Fibroblast of lung (primary cell): Measurements from ENCODE around the gene MUC6. TPM values are rescaled to one million over a fixed set of nuclear protein-coding genes. Genes with fewer than 3 reads are reported as not detected.

Experiments used
- DNase-seq, 2 donors: peaks; one replicate each; pipeline versions ENCODE4 v3.0.0 to v3.0.0-alpha.2; 2010; ENCODE audit warnings: low read depth in 2 of 2
- H2AFZ ChIP-seq: 2 replicates; pipeline ENCODE4 v1.5.1; 2012; ENCODE audit warnings: low read length, control low read depth, inconsistent platforms
- H3K27ac ChIP-seq: 2 replicates; pipeline ENCODE4 v1.5.1; 2011; ENCODE audit warnings: low read length, control low read depth; ENCODE audit not compliant: insufficient read depth
- H3K27me3 ChIP-seq: 2 replicates; pipeline ENCODE4 v1.5.1; 2011; ENCODE audit warnings: mild to moderate bottlenecking, low read length; ENCODE audit not compliant: control insufficient read depth, insufficient read depth
- H3K36me3 ChIP-seq: 2 replicates; pipeline ENCODE4 v1.5.1; 2011; ENCODE audit warnings: low read length; ENCODE audit not compliant: control insufficient read depth, insufficient read depth
- H3K4me1 ChIP-seq: 2 replicates; pipeline ENCODE4 v1.5.1; 2011; ENCODE audit warnings: low read length; ENCODE audit not compliant: control insufficient read depth, insufficient read depth; ENCODE audit errors: extremely low read depth
- H3K4me2 ChIP-seq: 2 replicates; pipeline ENCODE4 v1.5.1; 2011; ENCODE audit warnings: low read length, control low read depth; ENCODE audit not compliant: insufficient read depth; ENCODE audit errors: extremely low read depth
- H3K4me3 ChIP-seq, 4 experiments: fragments of 200-600 bp in 1 of 4; sonication (generic) in 1 of 4; replicated peaks in 1 of 4; 2 replicates each; pipeline ENCODE4 v1.5.1; 2011 to 2016; ENCODE audit warnings: low read length in 4 of 4, low read depth in 3 of 4, mild to moderate bottlenecking in 3 of 4, control low read depth in 2 of 4, inconsistent platforms in 1 of 4, mixed read lengths in 1 of 4; ENCODE audit not compliant: insufficient read depth in 1 of 4; ENCODE audit errors: control extremely low read depth in 1 of 4
- H3K79me2 ChIP-seq: 2 replicates; pipeline ENCODE4 v1.5.1; 2012; ENCODE audit warnings: mild to moderate bottlenecking, low read length, inconsistent platforms; ENCODE audit not compliant: control insufficient read depth, insufficient read depth
- H3K9ac ChIP-seq: 2 replicates; pipeline ENCODE4 v1.5.1; 2011; ENCODE audit warnings: mild to moderate bottlenecking, low read length, control low read depth; ENCODE audit not compliant: insufficient read depth
- H3K9me3 ChIP-seq: 2 replicates; pipeline ENCODE4 v1.5.1; 2012; ENCODE audit warnings: low read depth, low read length; ENCODE audit not compliant: control insufficient read depth, insufficient read depth
- H4K20me1 ChIP-seq: 2 replicates; pipeline ENCODE4 v1.5.1; 2011; ENCODE audit warnings: low read length; ENCODE audit not compliant: control insufficient read depth, insufficient read depth; ENCODE audit errors: extremely low read depth
- EZH2 ChIP-seq: IDR thresholded peaks from 2 replicates; pipeline ENCODE4 v1.5.1; 2012; ENCODE audit warnings: low read length, control low read depth, mild to moderate bottlenecking; ENCODE audit errors: missing control alignments
- polyA plus RNA-seq, 2 donors: library from polyadenylated mRNA; depleted of rRNA in 1 of 2; stranded (reverse) in 1 of 2; unstranded in 1 of 2; fragments of >200 nt; gene quantifications; 2 replicates each; pipeline ENCODE4 v1.2.1, GENCODE V29; 2011 to 2012; ENCODE audit warnings: missing spikeins in 1 of 2
- total RNA-seq: library from RNA; depleted of rRNA; stranded (reverse); fragments of >200 nt; gene quantifications from 2 replicates; pipeline ENCODE4 v1.2.1, GENCODE V29; 2014
- TF ChIP-seq, protein P1 (sequence below), 2 donors: IDR thresholded peaks in 1 of 2; conservative IDR thresholded peaks in 1 of 2; 1 replicate in 1 of 2; 2 replicates in 1 of 2; pipeline ENCODE4 v1.5.1; 2011 to 2012; ENCODE audit warnings: low read length in 2 of 2, control low read depth in 1 of 2, inconsistent platforms in 1 of 2, low read depth in 1 of 2, mild to moderate bottlenecking in 1 of 2

The MUC6 gene
- total and polyA plus RNA-seq, 2 donors (not counting 1 experiment from before 2014, with no cell fraction given): not detected

DNA sequence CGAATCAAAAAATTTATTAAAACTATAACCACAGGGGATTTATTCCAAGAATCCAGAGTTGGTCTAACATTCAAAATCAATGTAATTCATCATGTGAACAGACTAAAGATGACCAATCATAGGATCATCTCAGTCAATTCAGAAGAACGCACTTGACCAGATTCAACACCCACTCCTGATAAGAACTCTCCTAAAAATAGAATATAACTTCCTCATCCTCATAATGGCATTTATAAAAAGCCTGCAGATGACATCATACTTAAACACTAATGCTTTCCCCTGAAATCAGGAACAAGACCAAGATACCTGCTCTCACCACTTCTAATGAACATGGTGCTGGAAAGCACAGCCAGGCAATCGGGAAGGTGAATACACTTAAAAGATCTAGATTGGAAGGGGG is 27.6 kb upstream of the MUC6 start:
- no peak overlapping the region for H3K4me3 ChIP-seq
- DNase-seq: peak in 1 of 2 donors; percentile 57
- TF ChIP-seq, protein P1, sequence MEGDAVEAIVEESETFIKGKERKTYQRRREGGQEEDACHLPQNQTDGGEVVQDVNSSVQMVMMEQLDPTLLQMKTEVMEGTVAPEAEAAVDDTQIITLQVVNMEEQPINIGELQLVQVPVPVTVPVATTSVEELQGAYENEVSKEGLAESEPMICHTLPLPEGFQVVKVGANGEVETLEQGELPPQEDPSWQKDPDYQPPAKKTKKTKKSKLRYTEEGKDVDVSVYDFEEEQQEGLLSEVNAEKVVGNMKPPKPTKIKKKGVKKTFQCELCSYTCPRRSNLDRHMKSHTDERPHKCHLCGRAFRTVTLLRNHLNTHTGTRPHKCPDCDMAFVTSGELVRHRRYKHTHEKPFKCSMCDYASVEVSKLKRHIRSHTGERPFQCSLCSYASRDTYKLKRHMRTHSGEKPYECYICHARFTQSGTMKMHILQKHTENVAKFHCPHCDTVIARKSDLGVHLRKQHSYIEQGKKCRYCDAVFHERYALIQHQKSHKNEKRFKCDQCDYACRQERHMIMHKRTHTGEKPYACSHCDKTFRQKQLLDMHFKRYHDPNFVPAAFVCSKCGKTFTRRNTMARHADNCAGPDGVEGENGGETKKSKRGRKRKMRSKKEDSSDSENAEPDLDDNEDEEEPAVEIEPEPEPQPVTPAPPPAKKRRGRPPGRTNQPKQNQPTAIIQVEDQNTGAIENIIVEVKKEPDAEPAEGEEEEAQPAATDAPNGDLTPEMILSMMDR (conservative IDR thresholded peaks at IDR 0.05 in 1 of 2, IDR thresholded peaks at IDR 0.05 in 1 of 2; ENCODE audit: low read depth in 1 of 2, low read length in 2 of 2): no peak
- TF ChIP-seq EZH2: no peak
- no peaks in the 10 kb centered on the region for H4K20me1 ChIP-seq
- no peaks in the 10 kb centered on the region for H3K36me3 ChIP-seq
- H3K4me2 ChIP-seq: no peak overlapping the region
- H3K27me3 ChIP-seq: no peaks in the 10 kb centered on the region
- no peak overlapping the region for H3K27ac ChIP-seq
- H3K9me3 ChIP-seq: no peaks in the 10 kb centered on the region
- no peak overlapping the region for H2AFZ ChIP-seq
- H3K79me2 ChIP-seq: no peaks in the 10 kb centered on the region
- H3K4me1 ChIP-seq: no peaks in the 10 kb centered on the region
- no peak overlapping the region for H3K9ac ChIP-seq

DNA sequence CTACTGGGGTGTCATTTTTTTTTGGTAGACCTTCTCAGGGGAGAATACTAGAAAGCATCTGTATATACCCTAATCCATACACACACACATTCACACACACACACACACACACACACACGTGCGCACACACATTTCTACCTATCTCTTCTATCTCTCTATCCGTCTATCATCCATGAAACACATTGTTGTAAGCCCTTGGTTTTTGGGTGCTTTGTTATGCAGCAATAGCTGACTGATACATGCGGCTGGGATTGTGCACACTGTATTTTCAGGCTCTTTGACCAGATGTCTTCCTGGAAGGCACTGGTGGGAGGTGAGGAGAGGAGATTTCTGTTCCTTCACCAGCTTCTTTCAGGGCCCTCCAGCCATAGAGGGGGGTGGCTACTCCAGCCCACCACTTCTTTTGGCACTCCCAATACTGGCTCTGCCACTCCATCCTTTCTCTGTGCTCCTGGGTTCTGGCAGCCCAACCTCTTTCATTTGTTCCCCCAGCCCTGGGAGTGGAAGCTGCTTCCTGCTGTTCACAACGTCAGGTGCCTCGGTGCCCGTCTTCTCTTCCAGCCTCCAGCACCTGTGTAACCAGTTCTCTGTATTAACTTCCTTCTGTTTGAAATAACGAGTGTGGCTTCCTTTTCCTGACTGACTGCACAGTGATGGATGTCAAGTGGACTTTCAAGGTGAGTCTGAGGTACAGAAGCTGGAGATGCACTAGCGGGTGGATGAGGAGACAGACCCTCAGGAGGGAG is 25.7 kb upstream of the MUC6 start:
- Histone ChIP-seq H3K27me3 (no peaks in the 10 kb centered on the region), H2AFZ (no peak overlapping the region), H3K4me1 (no peaks in the 10 kb centered on the region), H3K79me2 (no peaks in the 10 kb centered on the region), H3K27ac (no peak overlapping the region), H4K20me1 (no peaks in the 10 kb centered on the region), H3K36me3 (no peaks in the 10 kb centered on the region), H3K9ac (no peak overlapping the region), H3K4me3 (no peak overlapping the region), H3K9me3 (no peaks in the 10 kb centered on the region), H3K4me2 (no peak overlapping the region)
- TF ChIP-seq, protein P1 (conservative IDR thresholded peaks at IDR 0.05 in 1 of 2, IDR thresholded peaks at IDR 0.05 in 1 of 2; ENCODE audit: low read depth in 1 of 2, low read length in 2 of 2): no peak
- no peak for TF ChIP-seq EZH2
- DNase-seq: no peak

DNA sequence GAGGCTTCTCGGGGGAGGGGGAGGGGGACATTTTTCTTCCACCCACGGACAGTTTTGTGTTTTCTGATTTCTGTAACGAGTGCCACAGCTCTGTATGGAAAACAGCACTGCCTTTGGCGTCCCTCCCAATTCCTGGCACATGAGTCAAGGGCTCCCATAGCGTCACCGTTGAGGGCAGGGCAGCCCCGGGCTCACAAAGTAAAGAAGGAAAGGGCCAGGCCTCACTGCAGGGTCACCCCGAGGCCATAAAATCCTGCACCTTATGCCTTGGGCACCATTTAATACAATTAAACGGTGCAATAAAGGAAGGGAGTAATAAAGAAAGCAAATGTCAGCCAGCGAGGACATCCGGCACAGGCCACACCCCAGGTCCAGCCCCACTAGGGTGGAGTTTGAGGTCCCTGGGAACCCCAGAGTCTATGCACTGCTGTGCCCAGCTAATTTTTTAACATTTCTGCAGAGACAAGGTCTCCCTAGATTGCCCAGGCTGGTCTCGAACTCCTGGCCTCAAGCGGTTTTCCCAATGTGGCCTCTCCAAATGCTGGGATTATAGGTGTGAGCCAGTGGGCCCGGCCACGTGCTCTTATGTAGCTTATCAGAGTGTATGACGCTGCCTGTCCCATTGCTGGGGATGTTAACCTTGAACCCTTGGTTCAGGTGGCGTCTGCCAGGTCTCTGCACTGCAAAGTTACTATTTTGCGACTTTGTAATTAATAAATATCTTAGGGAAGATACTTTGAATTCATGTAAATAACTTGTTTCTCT is 24.5 kb upstream of the MUC6 start:
- no peaks in the 10 kb centered on the region for H3K9me3 ChIP-seq
- no peaks in the 10 kb centered on the region for H3K4me1 ChIP-seq
- no peak overlapping the region for H2AFZ ChIP-seq
- H3K4me3 ChIP-seq: no peak overlapping the region
- TF ChIP-seq, protein P1 (conservative IDR thresholded peaks at IDR 0.05 in 1 of 2, IDR thresholded peaks at IDR 0.05 in 1 of 2; ENCODE audit: low read depth in 1 of 2, low read length in 2 of 2): no peak
- no peak for TF ChIP-seq EZH2
- no peaks in the 10 kb centered on the region for H3K36me3 ChIP-seq
- no peak overlapping the region for H3K27ac ChIP-seq
- H3K9ac ChIP-seq: no peak overlapping the region
- H3K27me3 ChIP-seq: peaks cover 3% of the 10 kb centered on the region
- H3K79me2 ChIP-seq: no peaks in the 10 kb centered on the region
- H4K20me1 ChIP-seq: no peaks in the 10 kb centered on the region
- peak; percentile 24 to 82 for DNase-seq
- H3K4me2 ChIP-seq: no peak overlapping the region
